ENCODE results near the gene KIRREL1.
A peak's percentile ranks its signal among the peaks of the same experiment; 100 is the strongest.

Gene KIRREL1

DNA sequence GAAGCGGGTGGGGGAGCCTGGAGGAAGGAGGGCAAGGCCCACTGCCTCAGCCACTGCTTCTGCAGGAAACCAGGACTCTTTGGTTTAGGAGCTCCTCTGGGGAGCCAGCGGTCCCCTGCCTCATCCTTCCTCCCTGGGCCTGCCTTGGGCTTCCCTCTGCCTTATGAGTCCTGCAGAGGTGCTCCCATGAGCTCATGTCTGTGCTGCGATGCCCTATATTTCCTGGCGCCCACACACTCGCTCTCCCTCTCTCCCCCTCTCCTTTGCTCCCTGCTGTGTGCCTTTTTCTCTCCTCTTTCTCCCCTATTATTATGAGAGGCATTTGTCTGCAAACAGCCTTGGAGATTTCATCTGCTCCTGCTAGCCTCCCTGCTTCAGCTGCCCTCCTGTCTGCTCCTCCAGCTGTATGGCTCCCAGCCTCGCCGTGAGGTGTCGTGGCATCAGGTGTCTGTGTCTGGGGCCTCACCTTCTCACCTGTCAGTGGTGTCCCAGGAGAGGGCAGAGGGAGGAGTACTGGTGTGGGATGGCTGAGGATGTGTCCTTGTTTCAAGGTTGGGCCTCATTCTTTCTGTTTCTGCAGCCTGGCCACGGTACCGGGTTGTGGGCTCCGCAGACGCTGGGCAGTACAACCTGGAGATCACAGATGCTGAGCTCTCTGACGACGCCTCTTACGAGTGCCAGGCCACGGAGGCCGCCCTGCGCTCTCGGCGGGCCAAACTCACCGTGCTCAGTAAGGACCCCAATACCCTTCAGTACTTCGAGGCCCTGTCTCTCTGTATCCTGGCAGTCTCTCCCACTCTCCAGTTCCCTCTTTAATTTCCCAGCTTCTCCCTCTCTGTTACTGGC lies 84.2 kb downstream of the KIRREL1 start:
- DNase-seq: no peak

- DNase-seq: no peak
Measured at GRCh38 chr1:158078569-158079080, 85.2 kb downstream of the KIRREL1 start.

GRCh38 chr1:158080066-158080465 lies 86.6 kb downstream of the KIRREL1 start:
- no peak for DNase-seq

DNA sequence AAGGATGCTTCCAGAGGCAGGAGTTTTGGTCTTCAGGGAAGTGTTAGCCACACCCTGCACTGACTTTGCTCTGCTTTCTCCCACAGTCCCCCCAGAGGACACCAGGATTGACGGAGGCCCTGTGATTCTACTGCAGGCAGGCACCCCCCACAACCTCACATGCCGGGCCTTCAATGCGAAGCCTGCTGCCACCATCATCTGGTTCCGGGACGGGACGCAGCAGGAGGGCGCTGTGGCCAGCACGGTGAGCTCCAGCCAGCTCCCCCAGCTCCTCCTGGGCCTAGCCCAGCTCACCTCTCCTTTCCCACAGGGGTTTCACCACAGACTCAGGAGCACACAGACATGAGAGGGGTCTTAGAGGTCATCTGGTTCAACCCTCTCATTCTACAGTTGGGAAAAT lies 90.9 kb downstream of the KIRREL1 start:
- no peak for DNase-seq

- DNase-seq: no peak
Measured at GRCh38 chr1:158084747-158085146, 91.3 kb downstream of the KIRREL1 start.

DNA sequence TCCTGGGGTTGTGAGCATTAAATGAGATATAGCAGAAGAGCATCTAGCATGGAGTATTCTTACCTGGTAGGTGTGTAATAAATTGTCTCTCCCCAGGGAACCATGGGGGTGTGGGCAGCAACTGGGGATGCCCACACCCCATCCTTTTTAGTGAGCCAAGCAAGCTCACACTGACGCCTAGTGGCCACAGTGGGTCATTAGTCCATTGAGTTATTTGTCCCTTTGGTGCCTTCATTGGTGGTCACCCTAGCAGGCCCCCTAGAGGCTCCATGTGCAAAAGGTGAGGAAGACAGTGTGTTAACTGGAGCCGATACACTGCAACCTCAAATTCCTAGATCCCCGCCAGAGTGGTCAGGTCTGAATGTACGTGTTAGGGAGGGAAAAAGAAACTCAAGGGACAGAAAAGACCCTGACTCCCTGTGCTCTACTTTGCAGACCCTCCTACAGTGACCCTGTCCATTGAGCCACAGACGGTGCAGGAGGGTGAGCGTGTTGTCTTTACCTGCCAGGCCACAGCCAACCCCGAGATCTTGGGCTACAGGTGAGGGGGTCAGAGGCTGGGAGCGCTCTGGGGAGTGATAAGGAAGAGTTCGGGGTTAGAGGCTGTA lies 94.0 kb downstream of the KIRREL1 start:
- peak; percentile 91 for DNase-seq

DNA sequence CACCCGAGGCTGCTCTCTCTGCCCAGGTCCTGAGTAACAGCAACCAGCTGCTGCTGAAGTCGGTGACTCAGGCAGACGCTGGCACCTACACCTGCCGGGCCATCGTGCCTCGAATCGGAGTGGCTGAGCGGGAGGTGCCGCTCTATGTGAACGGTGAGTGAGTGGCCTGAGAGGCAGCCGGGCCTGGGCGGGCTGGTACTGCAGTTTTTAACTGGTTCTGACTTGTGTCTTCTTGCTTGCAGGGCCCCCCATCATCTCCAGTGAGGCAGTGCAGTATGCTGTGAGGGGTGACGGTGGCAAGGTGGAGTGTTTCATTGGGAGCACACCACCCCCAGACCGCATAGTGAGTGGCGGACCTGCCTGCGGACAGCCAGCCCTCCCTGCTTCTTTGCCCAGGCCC lies 96.0 kb downstream of the KIRREL1 start:
- DNase-seq: no peak

DNA sequence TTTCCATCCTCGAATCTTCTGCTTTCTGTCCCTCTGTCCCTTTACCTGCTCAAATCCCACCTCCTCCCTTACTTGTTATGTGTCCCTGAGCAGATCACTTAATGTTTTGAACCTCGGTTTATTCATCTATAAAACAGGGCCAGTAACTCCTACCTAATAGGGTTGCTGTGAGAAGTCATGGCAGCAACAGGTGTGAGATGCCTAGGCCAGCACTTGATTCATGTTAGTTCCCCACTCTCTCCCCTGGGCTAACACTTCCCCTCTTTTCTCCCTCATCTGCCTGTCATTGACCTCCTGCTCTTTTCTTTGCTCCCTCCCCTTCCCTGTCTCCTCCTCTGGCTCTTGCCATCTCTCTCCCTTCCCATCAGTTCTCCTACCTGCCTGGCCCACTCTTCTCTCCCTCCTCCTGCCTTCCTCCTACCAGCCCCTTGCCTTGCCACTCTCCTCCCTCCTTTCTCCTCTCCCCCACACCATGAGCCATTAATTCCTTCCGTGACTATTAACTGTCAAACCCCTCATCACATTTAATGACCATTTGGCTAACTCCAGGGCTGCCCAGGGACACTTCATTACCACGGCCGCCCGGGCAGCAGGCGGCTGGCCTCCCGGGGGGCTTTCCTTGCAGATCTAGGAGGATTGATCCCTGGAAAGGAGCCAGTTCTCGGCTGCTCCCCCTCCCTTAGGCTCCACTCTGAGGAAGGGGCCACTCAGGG lies 96.6 kb downstream of the KIRREL1 start:
- DNase-seq: no peak

GRCh38 chr1:158093376-158093775 lies 99.9 kb downstream of the KIRREL1 start:
- DNase-seq: no peak

- DNase-seq: no peak
Measured at GRCh38 chr1:158094571-158094970, 101.1 kb downstream of the KIRREL1 start.

DNA sequence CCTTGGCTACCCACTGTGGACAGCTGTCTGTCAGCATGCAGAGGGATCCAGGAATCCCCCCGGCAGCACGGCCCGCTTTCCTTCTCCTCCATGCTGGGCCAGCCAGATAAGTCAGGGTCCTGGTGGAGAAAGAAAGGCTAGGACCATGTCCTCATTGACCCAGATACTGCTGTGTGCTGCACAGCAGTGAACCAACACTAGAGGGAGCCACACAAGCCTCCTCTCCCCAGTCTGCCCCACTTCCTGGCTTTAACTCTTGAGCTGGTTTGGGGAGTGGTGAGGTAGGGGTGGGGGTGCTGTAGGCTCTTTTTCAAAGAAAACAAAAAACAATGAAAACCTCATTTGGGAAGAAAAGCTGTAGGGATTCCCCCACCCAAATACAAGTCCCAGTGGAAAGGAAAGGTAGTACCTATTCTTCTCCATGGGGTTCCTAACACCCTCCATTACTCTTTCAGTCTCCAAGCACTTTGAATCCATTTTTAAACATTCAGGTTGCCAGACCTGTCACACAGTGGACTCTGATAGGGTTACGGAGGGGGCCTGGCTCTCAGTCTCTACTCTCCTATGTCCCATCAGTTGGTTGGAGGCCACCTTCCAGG lies 102.4 kb downstream of the KIRREL1 start:
- peak; percentile 70 for DNase-seq

DNA sequence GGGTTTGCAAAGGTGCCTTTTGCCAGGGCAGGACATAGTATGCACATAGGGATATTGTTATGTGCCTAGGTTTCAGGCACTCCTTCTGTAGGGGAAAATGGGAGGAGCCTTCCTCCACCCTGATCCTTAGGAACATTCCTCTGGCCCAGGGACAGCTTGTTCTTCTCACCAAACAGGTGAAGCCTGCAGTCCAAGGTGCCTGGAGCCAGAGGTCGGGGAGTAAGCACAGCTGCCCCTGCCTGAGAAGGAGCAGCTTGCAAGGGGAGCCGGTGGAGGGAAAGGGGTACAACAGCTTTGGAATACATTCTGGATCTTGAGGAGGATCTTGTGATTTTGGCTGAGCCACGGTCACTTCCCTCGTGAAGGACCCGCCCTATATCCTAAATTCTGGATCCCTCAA lies 104.8 kb downstream of the KIRREL1 start:
- DNase-seq: no peak

- DNase-seq: no peak
Measured at GRCh38 chr1:158099185-158099584, 105.7 kb downstream of the KIRREL1 start.

GRCh38 chr1:158100498-158100897 lies 107.1 kb downstream of the KIRREL1 start:
- DNase-seq: no peak

GRCh38 chr1:158101455-158101854 lies 108.0 kb downstream of the KIRREL1 start:
- DNase-seq: no peak

DNA sequence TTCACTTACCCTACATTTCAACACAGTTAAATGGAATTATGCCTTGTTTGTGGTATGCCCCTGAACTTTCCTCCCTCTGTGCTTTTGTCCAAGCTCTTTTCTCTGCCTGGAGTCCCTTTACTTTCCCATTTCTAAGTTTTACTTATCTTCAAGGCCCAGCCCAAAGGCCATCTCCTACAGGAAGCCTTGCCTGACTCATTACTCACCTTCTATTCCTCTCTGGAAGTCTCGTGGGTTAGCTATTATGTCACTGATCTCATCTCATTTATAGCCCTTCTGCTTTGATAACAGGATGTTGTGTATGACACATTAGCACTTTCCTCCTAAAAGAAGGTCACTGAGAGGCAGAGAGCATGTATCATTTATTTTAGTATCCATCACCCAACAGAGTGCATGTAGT lies 108.5 kb downstream of the KIRREL1 start:
- DNase-seq: no peak

DNA sequence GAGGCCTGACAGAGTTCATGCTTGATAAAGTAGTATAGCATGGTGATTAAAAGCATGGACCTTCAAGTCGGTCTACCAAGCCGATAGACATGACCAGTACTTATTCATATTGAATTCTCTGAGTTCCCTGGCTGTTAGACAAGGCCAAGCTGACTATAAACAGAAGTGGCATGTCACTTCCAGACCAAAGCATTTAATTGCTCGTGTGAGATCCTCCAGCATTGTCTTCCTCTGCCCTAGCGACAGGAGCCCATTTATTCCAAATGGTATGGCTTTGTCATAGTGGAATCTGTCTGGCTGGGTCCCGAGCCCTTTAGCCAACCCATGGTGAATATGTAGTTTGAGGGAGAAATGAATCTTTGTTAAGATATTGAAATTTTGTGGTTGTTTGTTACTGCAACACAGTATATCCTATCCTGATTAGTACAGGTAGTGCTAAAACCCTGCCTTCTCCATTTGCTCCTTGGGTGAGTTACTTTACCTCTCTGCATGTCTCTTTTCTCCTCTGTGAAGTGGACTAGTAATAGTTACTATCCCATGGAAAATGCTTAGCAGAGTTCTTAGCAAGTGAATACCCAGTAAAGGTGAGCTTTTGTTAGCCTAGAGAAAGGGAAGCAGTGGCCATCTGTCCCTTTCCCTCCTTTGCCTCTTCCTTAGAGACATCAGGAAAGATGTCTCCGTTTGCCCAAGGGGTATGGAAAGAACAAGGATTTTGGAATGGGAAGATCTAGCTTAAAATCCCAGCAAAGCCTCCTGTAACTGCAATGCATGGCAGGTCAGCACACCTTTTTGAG lies 109.6 kb downstream of the KIRREL1 start:
- DNase-seq: no peak

GRCh38 chr1:158103861-158104522 lies 110.5 kb downstream of the KIRREL1 start:
- no peak for DNase-seq

DNA sequence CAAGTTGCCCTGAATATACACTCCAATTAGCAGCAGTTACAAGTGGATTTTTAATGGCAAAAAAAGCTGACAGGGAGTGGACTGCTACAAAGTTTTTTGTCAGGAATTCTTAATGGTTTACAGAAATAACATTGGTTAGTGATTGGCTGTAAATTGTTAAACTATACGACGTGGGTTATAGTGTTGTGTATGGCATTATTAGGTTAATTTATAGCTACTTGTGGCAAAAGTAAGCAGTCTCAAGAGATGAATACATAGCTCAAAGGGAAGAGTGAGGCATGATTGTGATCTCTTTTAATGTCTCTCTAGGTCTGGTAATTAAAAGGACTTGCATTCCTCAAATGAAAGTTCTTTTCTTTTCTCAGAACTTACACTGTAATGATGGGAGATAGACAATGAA lies 111.4 kb downstream of the KIRREL1 start:
- DNase-seq: no peak

GRCh38 chr1:158105352-158106095 lies 112.1 kb downstream of the KIRREL1 start:
- DNase-seq: no peak

- no peak for DNase-seq
Measured at GRCh38 chr1:158107916-158108315, 114.5 kb downstream of the KIRREL1 start.

Measured in hematopoietic multipotent progenitor cell treated with erythropoietin and hydrocortisone succinate and interleukin-3 and kit ligand, for 4 days (in vitro differentiated cells).